Measurements from ENCODE around the gene TSEN54.

Gene TSEN54

GRCh38 chr17:75504347-75505151 is 11.8 kb upstream of the TSEN54 start:
- DNase-seq, result no peak

- no peak for DNase-seq
These were observed 11.2 kb upstream of the TSEN54 start for GRCh38 chr17:75505152-75505409.

GRCh38 chr17:75505640-75506039 is 10.7 kb upstream of the TSEN54 start:
- DNase-seq, result no peak

GRCh38 chr17:75506134-75506533 is 10.2 kb upstream of the TSEN54 start:
- no peak for DNase-seq

- no peak for DNase-seq
These were observed 9.4 kb upstream of the TSEN54 start for GRCh38 chr17:75506888-75507287.

GRCh38 chr17:75507733-75508719 is 8.3 kb upstream of the TSEN54 start:
- DNase-seq, result peak; percentile 77 to 82

- DNase-seq, result no peak
These were observed 7.4 kb upstream of the TSEN54 start for GRCh38 chr17:75508931-75509361.

GRCh38 chr17:75509528-75510258 is 6.6 kb upstream of the TSEN54 start:
- DNase-seq, result no peak

- DNase-seq, result no peak
These were observed 5.1 kb upstream of the TSEN54 start for GRCh38 chr17:75511270-75511609.

- DNase-seq, result no peak
These were observed 4.4 kb upstream of the TSEN54 start for GRCh38 chr17:75511610-75512575.

- no peak for DNase-seq
These were observed 3.2 kb upstream of the TSEN54 start for GRCh38 chr17:75512926-75513640.

GRCh38 chr17:75513641-75514000 is 2.7 kb upstream of the TSEN54 start:
- DNase-seq, result no peak

GRCh38 chr17:75514299-75514918 is 1.9 kb upstream of the TSEN54 start:
- no peak for DNase-seq

GRCh38 chr17:75514919-75515495 is 1.3 kb upstream of the TSEN54 start:
- no peak for DNase-seq

GRCh38 chr17:75515496-75516254 is 653 bp upstream of the TSEN54 start, which contains the start of gene CASKIN2:
TSS of gene CASKIN2 (minus strand) at chr17:75515537. CDS start at chr17:75513804, 1,733 bp downstream.
- DNase-seq, result peak; percentile 87 to 94

GRCh38 chr17:75516619-75517296 is 430 bp downstream of the TSEN54 start:
- DNase-seq, result no peak

GRCh38 chr17:75517297-75517865 is 1.1 kb downstream of the TSEN54 start:
- no peak for DNase-seq

- DNase-seq, result no peak
These were observed 1.9 kb downstream of the TSEN54 start for GRCh38 chr17:75518201-75518600.

Data from hippocampal formation (tissue), 2 donors.